Measurements from ENCODE around the gene SLC1A4. TPM values are rescaled to one million over a fixed set of nuclear protein-coding genes. Genes with fewer than 3 reads are reported as not detected.
"Not testable (repeated sequence)": the region's sequence is repeated elsewhere in the genome, so short reads cannot be mapped to it uniquely, and the experiment has no call there.

Gene SLC1A4
- total RNA-seq, 3 donors from 2014 or later = 9.1 to 31.5 (median 11.4) TPM

DNA sequence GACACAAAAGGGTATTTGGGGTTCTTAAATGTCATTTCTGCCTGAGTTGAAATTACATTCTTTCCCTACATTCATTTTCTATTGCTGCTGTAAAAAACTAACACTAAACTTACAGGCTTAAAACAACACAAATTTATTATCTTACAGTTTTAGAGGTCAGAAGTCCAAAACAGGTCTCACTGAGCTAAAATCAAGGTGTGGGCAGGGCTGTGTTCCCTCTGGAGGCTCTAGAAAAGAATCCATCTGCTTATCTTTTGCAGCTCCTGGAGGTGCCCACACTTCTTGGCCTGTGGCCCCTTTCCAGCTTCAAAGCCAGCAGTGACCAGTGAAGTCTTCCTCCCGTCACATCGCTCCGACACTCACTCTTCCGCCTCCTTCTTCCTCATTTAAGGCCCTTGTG, 23.2 kb upstream of the SLC1A4 start:
- no peaks in the 10 kb centered on the region for H3K36me3 ChIP-seq
- no peak for DNase-seq (ENCODE audit: low spot score in 2 of 2)
- TF ChIP-seq POLR2A (IDR thresholded peaks at IDR 0.05) (no peak), POLR2AphosphoS5 (IDR thresholded peaks at IDR 0.05) (no peak)
- TF ChIP-seq, protein P1, sequence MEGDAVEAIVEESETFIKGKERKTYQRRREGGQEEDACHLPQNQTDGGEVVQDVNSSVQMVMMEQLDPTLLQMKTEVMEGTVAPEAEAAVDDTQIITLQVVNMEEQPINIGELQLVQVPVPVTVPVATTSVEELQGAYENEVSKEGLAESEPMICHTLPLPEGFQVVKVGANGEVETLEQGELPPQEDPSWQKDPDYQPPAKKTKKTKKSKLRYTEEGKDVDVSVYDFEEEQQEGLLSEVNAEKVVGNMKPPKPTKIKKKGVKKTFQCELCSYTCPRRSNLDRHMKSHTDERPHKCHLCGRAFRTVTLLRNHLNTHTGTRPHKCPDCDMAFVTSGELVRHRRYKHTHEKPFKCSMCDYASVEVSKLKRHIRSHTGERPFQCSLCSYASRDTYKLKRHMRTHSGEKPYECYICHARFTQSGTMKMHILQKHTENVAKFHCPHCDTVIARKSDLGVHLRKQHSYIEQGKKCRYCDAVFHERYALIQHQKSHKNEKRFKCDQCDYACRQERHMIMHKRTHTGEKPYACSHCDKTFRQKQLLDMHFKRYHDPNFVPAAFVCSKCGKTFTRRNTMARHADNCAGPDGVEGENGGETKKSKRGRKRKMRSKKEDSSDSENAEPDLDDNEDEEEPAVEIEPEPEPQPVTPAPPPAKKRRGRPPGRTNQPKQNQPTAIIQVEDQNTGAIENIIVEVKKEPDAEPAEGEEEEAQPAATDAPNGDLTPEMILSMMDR (IDR thresholded peaks at IDR 0.05) = no peak
- no peak overlapping the region for H3K27ac ChIP-seq
- H3K27me3 ChIP-seq = no peaks in the 10 kb centered on the region
- no peaks in the 10 kb centered on the region for H3K4me1 ChIP-seq
- intact Hi-C loops (cut with DNase I; ENCODE audit: low total_unique reads) = no loop called here
- H3K4me3 ChIP-seq = no peak overlapping the region
- H3K9me3 ChIP-seq = no peaks in the 10 kb centered on the region

DNA sequence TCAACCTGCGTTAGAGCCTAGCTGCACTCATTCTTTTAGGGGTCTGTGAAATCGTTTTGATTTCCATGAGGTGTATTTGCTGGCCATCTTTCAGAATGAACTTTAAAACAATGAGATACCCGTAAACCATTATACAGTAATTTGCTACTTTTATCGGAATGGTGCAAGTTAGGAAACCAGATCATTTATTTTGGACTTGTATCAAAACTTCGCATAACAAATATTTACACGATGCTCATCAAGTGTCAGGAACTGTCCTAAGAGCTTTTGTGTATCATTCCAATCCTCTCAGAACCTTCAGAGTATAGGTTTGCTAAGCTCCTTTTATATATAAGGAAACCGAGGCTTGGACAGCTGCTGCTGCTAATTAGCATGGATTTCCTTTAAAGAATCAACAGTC, 22.4 kb upstream of the SLC1A4 start:
- intact Hi-C loops (cut with DNase I; ENCODE audit: low total_unique reads) = no loop called here
- Histone ChIP-seq H3K4me1 (no peaks in the 10 kb centered on the region), H3K36me3 (no peaks in the 10 kb centered on the region), H3K27ac (no peak overlapping the region), H3K9me3 (no peaks in the 10 kb centered on the region), H3K4me3 (no peak overlapping the region), H3K27me3 (no peaks in the 10 kb centered on the region)
- TF ChIP-seq, protein P1 (IDR thresholded peaks at IDR 0.05) = no peak
- TF ChIP-seq POLR2A (IDR thresholded peaks at IDR 0.05) = no peak
- no peak for TF ChIP-seq POLR2AphosphoS5 (IDR thresholded peaks at IDR 0.05)
- no peak for DNase-seq (ENCODE audit: low spot score in 2 of 2)

GRCh38 chr2:64967601-64968000, 21.6 kb upstream of the SLC1A4 start:
- Histone ChIP-seq H3K4me3 (no peak overlapping the region), H3K9me3 (no peaks in the 10 kb centered on the region), H3K36me3 (no peaks in the 10 kb centered on the region), H3K27me3 (no peaks in the 10 kb centered on the region), H3K4me1 (no peaks in the 10 kb centered on the region), H3K27ac (no peak overlapping the region)
- intact Hi-C loops (cut with DNase I; ENCODE audit: low total_unique reads) = no loop called here
- no peak for DNase-seq (ENCODE audit: low spot score in 2 of 2)
- TF ChIP-seq POLR2AphosphoS5 (IDR thresholded peaks at IDR 0.05) = no peak
- TF ChIP-seq, protein P1 (IDR thresholded peaks at IDR 0.05) = no peak
- no peak for TF ChIP-seq POLR2A (IDR thresholded peaks at IDR 0.05)

DNA sequence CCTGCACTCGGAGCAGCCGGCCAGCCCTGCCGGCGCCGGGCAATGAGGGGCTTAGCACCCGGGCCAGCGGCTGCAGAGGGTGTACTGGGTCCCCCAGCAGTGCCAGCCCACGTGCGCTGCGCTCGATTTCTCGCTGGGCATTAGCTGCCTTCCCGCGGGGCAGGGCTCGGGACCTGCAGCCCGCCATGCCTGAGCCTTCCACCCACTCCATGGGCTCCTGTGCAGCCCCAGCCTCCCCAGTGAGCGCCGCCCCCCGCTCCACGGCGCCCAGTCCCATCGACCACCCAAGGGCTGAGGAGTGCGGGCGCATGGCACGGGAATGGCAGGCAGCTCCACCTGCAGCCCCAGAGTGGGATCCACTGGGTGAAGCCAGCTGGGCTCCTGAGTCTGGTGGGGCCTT, 20.1 kb upstream of the SLC1A4 start:
- H3K27me3 ChIP-seq; H3K36me3 ChIP-seq; DNase-seq (ENCODE audit: low spot score in 2 of 2); H3K9me3 ChIP-seq; intact Hi-C loops (cut with DNase I; ENCODE audit: low total_unique reads); H3K4me1 ChIP-seq; H3K27ac ChIP-seq; H3K4me3 ChIP-seq: not testable (repeated sequence)

- H3K9me3 ChIP-seq = no peaks in the 10 kb centered on the region
- DNase-seq (ENCODE audit: low spot score in 2 of 2) = no peak
- no peaks in the 10 kb centered on the region for H3K27me3 ChIP-seq
- no peaks in the 10 kb centered on the region for H3K36me3 ChIP-seq
- no peak overlapping the region for H3K4me3 ChIP-seq
- no peaks in the 10 kb centered on the region for H3K4me1 ChIP-seq
- TF ChIP-seq, protein P1 (IDR thresholded peaks at IDR 0.05) = no peak
- TF ChIP-seq POLR2A (IDR thresholded peaks at IDR 0.05) = no peak
- TF ChIP-seq POLR2AphosphoS5 (IDR thresholded peaks at IDR 0.05) = no peak
- H3K27ac ChIP-seq = no peak overlapping the region
- intact Hi-C loops (cut with DNase I; ENCODE audit: low total_unique reads) = no loop called here
Measured at GRCh38 chr2:64970495-64970894, 18.7 kb upstream of the SLC1A4 start.

GRCh38 chr2:64972426-64972825, 16.8 kb upstream of the SLC1A4 start:
- Histone ChIP-seq H3K27me3 (no peaks in the 10 kb centered on the region), H3K36me3 (no peaks in the 10 kb centered on the region), H3K9me3 (no peaks in the 10 kb centered on the region), H3K4me3 (no peak overlapping the region), H3K27ac (no peak overlapping the region), H3K4me1 (no peaks in the 10 kb centered on the region)
- intact Hi-C loops (cut with DNase I; ENCODE audit: low total_unique reads) = no loop called here
- no peak for DNase-seq (ENCODE audit: low spot score in 2 of 2)
- TF ChIP-seq POLR2AphosphoS5 (IDR thresholded peaks at IDR 0.05) (no peak), POLR2A (IDR thresholded peaks at IDR 0.05) (no peak)
- TF ChIP-seq, protein P1 (IDR thresholded peaks at IDR 0.05) = no peak

Measured in breast epithelium (tissue), 4 donors.